GM19043 (cell line): ENCODE measurements around the gene MAST3.

Experiments
- ATAC-seq: cut with Tn5 transposase; IDR thresholded peaks from one replicate; pipeline ENCODE4 v1.9.1; 2021; ENCODE audit warnings: low read depth; ENCODE audit not compliant: unreplicated experiment

The MAST3 gene

GRCh38 chr19:18131841-18132596 is 34.4 kb downstream of the MAST3 start:
- no peak for ATAC-seq

DNA sequence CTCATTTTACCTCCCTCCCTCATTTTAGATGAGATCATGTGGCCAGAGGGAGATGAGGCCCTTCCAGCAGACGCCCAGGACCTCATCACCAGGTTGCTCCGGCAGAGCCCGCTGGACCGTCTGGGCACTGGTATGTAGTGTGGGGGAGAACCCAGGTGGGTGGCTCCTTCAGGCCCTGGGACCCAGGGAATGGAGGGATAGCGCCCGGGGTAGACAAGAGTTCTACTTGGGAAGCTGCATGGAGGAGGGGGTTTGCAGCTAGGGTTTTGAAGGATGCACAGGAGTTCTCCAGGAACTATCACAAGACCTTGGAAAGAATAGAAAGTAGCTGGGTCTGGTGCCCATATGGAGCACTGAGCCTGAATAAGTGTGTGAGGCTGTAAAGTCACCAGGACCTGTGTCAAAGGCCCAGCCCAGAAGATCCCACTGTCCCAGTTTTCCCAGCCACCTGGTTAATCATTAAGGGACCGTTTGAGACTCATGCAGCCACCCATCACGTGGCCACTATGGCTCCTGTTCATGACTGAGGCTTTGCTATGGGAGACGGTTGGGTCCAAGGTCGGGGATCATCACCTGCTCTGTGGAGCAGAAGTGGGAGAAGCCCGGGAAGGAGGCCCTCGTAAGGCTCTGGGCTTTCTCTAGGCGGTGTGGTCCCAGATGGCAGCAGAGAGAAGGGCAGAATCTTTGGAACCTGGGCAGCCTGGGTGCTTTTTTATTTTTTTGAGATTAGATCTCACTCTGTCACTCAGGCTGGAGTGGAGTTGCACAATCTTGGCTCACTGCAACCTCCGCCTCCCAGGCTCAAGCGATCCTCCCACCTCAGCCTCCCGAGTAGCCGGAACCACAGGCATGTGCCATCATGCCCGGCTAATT is 38.4 kb downstream of the MAST3 start:
- ATAC-seq: no peak

DNA sequence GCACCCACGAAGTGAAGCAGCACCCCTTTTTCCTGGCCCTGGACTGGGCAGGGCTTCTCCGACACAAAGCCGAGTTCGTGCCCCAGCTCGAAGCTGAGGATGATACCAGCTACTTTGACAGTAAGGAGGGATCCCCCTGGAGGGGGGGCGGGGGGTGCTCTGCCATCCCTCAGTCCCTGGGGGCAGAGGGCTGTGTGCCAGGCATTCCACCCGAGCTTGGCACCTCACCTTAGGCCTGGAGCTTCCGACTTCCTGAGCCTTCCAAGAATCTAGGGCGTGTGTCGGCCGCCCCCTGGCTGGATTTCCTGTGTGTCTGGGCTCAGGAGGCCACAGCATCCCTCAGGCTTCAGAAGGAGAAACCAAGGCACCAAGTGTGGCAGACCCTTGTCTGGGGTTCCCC is 39.7 kb downstream of the MAST3 start:
- ATAC-seq: no peak

DNA sequence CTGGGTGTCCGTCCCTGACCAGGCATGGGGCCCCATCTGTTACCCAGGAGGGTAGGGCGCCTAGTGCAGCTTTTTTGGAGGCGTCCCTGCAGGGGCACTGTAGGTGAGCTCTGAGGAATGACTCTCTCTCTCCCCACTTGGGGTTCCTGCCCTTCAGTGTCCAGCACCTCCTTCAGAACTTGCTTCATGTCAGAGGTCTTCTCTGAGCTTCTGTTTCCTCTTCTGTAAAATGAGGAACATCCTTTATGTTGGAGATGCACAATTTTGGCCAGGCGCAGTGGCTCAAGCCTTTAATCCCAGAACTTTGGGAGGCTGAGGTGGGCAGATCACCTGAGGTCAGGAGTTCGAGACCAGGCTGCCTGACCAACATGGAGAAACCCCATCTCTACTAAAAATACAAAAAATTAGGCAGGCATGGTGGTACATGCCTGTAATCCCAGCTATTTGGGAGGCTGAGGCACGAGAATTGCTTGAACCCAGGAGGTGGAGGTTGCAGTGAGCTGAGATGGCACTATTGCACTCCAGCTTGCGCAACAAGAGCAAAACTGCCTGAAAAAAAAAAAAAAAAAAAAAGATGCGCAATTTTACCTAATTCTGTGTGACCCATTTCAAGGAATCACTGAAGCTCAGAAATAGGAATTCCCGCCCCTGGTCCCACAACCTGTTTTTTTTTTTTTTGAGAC is 40.2 kb downstream of the MAST3 start:
- no peak for ATAC-seq

GRCh38 chr19:18140473-18140872 is 42.9 kb downstream of the MAST3 start:
- ATAC-seq: no peak

DNA sequence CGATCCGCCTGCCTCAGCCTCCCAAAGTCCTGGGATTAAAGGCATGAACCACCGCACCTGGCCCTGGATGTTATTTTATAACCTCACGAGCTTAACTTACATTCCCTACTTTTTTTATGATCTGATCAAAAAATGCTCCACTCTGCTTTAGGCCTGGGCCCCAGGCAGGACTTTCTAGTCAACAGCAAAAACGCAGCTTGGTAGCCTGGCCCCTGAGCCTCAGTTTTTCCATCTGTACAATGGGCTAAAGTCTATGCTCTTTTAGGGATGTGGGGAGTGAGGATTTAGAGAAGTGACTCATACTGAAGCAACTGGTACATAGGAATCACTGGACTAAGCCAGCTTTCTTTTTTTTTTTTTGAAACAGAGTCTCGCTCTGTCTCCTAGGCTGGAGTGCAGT is 43.5 kb downstream of the MAST3 start:
- ATAC-seq: no peak

DNA sequence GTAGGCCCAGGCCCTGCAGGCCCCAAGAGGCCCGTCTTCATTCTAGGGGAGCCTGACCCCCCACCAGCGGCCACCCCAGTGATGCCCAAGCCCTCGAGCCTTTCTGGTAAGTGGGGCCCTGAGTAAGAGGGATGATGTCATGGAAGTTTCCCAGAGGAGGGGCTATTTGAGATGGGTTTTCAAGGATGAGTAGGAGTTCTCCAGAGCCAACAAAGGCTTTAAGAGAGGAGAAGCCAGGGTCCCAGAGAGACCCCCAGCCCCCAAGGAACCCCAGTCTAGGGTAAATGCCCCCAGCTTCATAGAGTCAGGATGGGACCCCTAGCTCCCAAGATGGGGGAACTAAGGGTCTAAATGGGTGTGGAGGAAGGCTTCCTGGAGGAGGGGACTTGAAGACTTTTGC is 46.3 kb downstream of the MAST3 start:
- ATAC-seq: no peak

- ATAC-seq: no peak
Measured at GRCh38 chr19:18144361-18144760, 46.8 kb downstream of the MAST3 start.

GRCh38 chr19:18144906-18145305 is 47.3 kb downstream of the MAST3 start:
- no peak for ATAC-seq

DNA sequence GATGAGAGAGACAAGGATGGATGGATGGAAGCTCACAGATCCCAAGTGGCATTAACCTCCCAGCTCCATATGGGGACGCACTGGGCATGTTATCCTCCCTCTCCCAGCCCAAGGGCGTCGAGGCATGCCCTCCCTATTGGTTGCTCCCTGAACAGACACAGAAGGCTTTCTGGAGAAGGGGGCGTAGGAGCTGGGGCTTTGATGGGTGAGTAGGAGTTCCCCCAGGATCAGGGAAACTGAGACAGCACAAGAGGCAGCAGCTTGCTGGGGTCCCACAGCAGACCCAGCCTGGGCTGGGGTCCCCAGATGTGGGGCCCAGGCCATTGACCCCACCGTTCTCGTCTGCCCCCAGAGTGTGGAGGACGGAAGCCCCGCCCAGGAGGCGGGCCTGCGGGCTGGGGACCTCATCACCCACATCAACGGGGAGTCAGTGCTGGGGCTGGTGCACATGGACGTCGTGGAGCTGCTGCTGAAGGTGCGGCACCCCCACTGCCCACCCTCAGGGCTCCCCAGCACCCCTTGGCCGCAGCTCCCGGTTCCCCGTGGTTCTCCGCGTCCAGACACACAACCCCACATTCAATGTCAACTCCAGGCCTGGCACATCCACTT is 47.9 kb downstream of the MAST3 start:
- ATAC-seq: no peak

GRCh38 chr19:18147396-18147795 is 49.8 kb downstream of the MAST3 start:
- no peak for ATAC-seq

GRCh38 chr19:18149596-18149975 is 52.0 kb downstream of the MAST3 start:
- no peak for ATAC-seq

GRCh38 chr19:18150776-18151624 is 53.4 kb downstream of the MAST3 start:
- no peak for ATAC-seq

DNA sequence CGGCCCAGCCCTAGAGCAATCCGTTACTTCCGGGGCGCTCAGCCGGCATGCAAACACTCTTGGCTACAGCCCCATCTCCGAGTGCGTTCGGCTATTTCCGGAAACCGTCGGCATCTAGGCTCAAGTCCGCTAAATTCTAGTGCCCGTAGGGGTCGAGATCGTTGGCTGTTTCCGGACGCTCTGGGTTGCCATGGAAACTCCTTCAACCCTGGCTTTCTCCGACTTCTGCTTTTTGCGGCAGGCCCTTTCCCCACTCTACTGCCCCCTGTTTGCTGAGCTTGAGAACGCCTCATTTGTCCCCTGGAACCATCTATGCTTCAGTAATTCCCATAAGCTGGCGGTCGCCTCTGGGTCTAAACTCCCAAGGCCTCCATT is 54.9 kb downstream of the MAST3 start:
- peak; percentile 62 for ATAC-seq

DNA sequence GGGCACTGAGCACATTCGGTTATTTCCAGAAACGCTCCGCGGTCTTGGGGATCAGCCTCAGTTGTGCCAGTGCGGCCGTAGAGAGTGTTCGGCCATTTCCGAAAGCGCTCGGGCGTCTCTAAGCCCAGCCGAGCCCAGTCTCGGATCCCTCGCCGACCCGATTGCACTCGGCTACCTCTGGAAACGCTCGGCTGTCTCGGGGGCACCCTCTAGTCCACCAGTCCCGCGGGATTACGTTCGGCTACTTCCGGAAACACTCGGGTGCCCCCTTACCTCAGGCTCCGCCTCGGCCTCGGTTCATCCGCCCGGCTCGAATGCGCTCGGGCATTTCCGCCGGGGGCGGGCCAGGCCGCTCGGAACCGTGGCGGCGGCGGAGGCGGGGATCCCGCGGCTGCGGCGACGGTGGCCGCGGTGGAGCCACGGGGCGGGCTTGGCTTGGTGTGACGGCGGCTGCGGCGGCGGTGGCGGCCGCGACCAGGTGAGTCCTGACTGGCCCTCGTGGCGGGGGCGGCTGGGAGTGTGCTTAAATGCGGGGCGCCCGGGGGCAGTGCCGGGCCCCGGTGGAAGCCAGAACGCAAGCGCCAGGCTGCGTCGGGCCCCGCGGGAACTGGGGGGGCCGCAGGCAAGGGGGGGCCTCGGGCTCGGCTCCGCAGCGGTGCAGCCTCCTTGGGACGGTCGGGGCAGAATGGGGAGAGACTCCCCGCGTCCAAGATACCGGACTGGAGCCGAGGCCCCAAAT is 55.4 kb downstream of the MAST3 start, which contains the start of gene PIK3R2:
PIK3R2 (plus strand) TSS at position 347 of the 739 bp plus-strand sequence. CDS start 2,717 bp downstream, outside the sequence.
- ATAC-seq: peak; percentile 71

GRCh38 chr19:18153556-18154134 is 56.1 kb downstream of the MAST3 start:
- ATAC-seq: no peak

DNA sequence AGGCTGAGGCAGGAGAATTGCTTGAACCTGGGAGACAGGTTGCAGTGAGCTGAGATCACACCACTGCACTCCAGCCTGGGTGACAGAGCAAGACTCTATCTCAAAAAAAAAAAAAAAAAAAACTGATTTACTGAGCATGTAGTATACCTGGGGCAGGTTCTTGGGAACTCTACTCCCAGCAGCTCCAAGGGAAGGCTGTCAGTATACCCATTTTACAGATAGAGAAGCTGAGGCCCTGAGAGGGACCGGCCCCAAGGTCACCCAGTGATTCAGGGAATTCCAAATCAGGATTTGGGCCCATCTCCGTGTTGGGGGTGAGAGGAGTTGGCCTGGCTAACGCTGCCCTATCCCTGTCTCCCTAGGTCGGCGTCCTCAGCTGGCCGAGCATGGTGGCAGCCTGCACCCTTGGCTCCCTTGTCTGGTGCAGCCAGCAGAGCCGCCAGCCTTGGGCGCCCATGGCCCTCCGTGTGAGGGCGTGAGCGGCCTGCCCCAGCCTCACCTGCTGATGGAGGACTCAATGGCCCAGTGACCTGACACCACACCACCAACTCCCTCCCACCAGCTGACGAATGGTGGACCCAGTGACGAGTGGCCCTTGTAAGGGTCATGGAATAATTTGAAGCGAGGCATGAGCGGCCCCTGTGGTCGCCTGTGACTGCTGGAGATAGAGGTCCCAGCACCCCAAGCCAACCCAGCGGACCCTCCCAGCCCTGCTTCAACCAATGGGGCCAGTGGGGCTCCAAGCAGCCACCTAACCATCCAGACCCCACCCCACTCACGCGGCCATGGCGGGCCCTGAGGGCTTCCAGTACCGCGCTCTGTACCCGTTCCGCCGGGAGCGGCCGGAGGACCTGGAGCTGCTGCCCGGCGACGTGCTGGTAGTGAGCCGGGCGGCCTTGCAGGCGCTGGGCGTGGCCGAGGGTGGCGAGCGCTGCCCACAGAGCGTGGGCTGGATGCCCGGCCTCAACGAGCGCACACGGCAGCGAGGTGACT is 57.8 kb downstream of the MAST3 start:
- no peak for ATAC-seq

DNA sequence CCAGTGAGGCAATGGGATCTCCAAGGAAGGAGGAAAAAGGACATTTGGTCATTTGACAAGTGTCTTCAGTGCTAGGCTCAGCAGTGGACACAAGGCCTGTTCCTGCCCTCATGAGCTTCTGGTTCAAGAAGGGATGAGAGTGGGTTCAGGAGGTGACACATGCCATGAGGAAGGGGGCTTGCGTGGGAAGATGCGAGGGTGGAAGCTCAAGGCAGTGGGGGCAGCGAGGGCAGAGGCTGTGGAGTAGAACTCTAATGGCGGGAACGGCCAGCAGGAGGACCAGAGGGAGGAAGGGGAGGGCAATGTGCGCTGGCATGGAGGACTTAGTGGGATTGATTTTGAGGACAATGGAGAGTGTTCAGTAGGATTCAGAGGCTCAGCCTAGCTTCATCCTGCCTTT is 58.7 kb downstream of the MAST3 start:
- ATAC-seq: no peak
